PC-3 (cell line): ENCODE data around the gene APOBEC3A.
"Not testable (repeated sequence)": the region's sequence is repeated elsewhere in the genome, so short reads cannot be mapped to it uniquely, and the experiment has no call there.

ENCODE experiments used
- EZH2 ChIP-seq: fragments of 300-600 bp; sonication (generic); IDR thresholded peaks from one replicate; pipeline ENCODE4 v1.6.1; 2017; ENCODE audit warnings: antibody characterized with exemption, mild to moderate bottlenecking, low read length; ENCODE audit not compliant: unreplicated experiment
- TF ChIP-seq, protein P1 (sequence below): fragments of 300-600 bp; sonication (generic); conservative IDR thresholded peaks from 2 replicates; pipeline ENCODE4 v1.5.1; 2017; ENCODE audit warnings: antibody characterized with exemption, low read depth, mild to moderate bottlenecking, low read length

DNA sequence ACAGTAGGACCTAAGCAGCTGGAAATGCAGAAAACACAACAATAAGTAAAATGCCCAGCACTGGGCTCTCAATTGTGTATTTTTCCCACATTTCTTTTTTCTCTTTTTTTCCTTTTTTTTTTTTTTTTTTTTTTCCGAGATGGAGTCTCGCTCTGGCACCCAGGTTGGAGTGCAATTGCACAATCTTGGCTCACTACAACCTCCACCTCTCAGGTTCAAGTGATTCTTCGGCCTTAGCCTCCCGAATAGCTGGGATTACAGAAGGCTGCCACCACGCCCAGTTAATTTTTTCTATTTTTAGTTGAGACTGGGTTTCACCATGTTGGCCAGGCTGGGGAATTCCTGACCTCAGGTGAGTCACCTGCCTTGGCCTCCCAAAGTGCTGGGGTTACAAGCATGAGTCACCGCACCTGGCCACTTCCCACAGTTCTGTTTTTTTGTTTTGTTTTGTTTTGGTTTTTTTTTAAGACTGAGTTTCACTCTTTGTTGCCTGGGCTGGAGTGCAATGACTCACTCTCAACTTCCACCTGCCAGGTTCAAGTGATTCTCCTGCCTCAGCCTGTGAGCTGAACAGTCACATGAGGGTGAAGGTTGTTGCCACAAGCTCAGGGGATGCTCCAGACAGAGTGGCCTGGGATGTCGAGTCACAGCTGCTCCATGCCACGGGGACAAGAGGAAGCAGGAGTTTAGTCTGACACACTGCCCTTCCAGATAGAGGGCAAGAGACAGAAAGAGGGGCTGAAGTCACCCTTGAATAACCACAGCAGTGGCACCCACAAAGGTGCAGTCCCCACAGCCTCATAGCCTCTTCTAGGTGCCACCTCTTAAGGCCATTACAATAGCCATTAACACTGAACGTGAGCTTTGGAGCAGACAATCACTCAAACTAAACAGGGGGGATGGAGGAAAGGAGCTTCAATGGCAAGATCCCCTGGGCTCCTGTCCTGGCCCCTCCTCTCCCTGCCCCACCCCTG, 27.7 kb downstream of the APOBEC3A start:
- not testable (repeated sequence) for TF ChIP-seq EZH2
- TF ChIP-seq, protein P1, sequence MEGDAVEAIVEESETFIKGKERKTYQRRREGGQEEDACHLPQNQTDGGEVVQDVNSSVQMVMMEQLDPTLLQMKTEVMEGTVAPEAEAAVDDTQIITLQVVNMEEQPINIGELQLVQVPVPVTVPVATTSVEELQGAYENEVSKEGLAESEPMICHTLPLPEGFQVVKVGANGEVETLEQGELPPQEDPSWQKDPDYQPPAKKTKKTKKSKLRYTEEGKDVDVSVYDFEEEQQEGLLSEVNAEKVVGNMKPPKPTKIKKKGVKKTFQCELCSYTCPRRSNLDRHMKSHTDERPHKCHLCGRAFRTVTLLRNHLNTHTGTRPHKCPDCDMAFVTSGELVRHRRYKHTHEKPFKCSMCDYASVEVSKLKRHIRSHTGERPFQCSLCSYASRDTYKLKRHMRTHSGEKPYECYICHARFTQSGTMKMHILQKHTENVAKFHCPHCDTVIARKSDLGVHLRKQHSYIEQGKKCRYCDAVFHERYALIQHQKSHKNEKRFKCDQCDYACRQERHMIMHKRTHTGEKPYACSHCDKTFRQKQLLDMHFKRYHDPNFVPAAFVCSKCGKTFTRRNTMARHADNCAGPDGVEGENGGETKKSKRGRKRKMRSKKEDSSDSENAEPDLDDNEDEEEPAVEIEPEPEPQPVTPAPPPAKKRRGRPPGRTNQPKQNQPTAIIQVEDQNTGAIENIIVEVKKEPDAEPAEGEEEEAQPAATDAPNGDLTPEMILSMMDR, result not testable (repeated sequence)
